HCT116 (cell line): Measurements from ENCODE around the gene ARID5A. TPM values are rescaled to one million over a fixed set of nuclear protein-coding genes. Genes with fewer than 3 reads are reported as not detected.
A peak's percentile ranks its signal among the peaks of the same experiment; 100 is the strongest.

Experiments used
- ATAC-seq: fragments of 200-7000 bp; cut with Tn5 transposase; 2 replicates; pipeline ENCODE4 v1.9.1; 2020; ENCODE audit warnings: mild to moderate bottlenecking, moderate library complexity
- BruUV-seq: library from RNA; stranded (reverse); fragments of 400-500 nt; replicated peaks from 2 replicates; lab custom pipeline; 2021; lab: Mats Ljungman, UMichigan
- CTCF ChIA-PET: fragments of 300-600 bp; sonication (Branson Sonifier 250); formaldehyde crosslinking; loops from one replicate; lab custom pipeline; 2021; ENCODE audit warnings: antibody characterized with exemption; lab: Charles Lee
- POLR2A ChIA-PET: fragments of 300-600, 350-600 bp; sonication (Branson Sonifier 250); formaldehyde crosslinking; loops from one replicate; lab custom pipeline; 2021; ENCODE audit warnings: antibody characterized with exemption; lab: Charles Lee
- RAD21 ChIA-PET, 2 experiments: fragments of 300-600 bp; sonication (Branson Sonifier 250); formaldehyde crosslinking; loops; one replicate each; lab custom pipeline; 2023; ENCODE audit warnings: low total read pairs in 2 of 2; ENCODE audit not compliant: uncharacterized antibody in 2 of 2, unreplicated experiment in 2 of 2, low non-redundant PET in 1 of 2; lab: Charles Lee
- DNase-seq: peaks from one replicate; pipeline ENCODE4 v3.0.0-alpha.2; 2010; ENCODE audit warnings: low read depth, low spot score
- H2AFZ ChIP-seq: fragments of 200-600 bp; shearing (Covaris generic), sonication (generic); 2 replicates; pipeline ENCODE4 v1.6.1; 2017; ENCODE audit warnings: low read depth, mixed run types, mixed read lengths, antibody characterized with exemption, low read length; ENCODE audit not compliant: poor library complexity, severe bottlenecking
- H3K27ac ChIP-seq: 2 replicates; pipeline ENCODE4 v1.5.1; 2012; ENCODE audit warnings: low read depth, low read length
- H3K27me3 ChIP-seq: fragments of 200-600 bp; sonication (generic); 2 replicates; pipeline ENCODE4 v1.6.1; 2016; ENCODE audit warnings: mixed run types, low read length, mixed read lengths; ENCODE audit not compliant: insufficient read depth
- H3K36me3 ChIP-seq, 2 experiments: fragments of 200-500 bp in 1 of 2; fragments of 200-600 bp in 1 of 2; sonication (Bioruptor generic) in 1 of 2; sonication (generic) in 1 of 2; 2 replicates each; pipeline versions ENCODE4 v1.5.1 to v1.6.1; 2014 to 2016; ENCODE audit warnings: low read length in 2 of 2, inconsistent platforms in 1 of 2, mixed read lengths in 1 of 2, mixed run types in 1 of 2; ENCODE audit not compliant: insufficient read depth in 2 of 2, control insufficient read depth in 1 of 2
- H3K4me1 ChIP-seq, 2 experiments: fragments of 200-600 bp in 1 of 2; sonication (generic) in 1 of 2; 2 replicates each; pipeline versions ENCODE4 v1.5.1 to v1.6.1; 2012 to 2017; ENCODE audit warnings: low read length in 2 of 2, inconsistent platforms in 1 of 2, mild to moderate bottlenecking in 1 of 2, mixed read lengths in 1 of 2, mixed run types in 1 of 2, moderate library complexity in 1 of 2; ENCODE audit not compliant: insufficient read depth in 2 of 2, control insufficient read depth in 1 of 2
- H3K4me2 ChIP-seq: fragments of 200-600 bp; sonication (generic); 2 replicates; pipeline ENCODE4 v1.6.1; 2017; ENCODE audit warnings: mixed run types, low read length, mixed read lengths
- H3K4me3 ChIP-seq, 2 experiments: fragments of 200-600 bp in 1 of 2; sonication (generic) in 1 of 2; replicated peaks in 1 of 2; 2 replicates each; pipeline ENCODE4 v1.5.1; 2011 to 2016; ENCODE audit warnings: low read length in 2 of 2, control low read depth in 1 of 2, low read depth in 1 of 2, mild to moderate bottlenecking in 1 of 2, mixed read lengths in 1 of 2, mixed run types in 1 of 2
- H3K79me2 ChIP-seq: fragments of 200-600 bp; sonication (generic); 2 replicates; pipeline ENCODE4 v1.6.1; 2017; ENCODE audit warnings: mild to moderate bottlenecking, mixed run types, low read length, moderate library complexity, mixed read lengths; ENCODE audit not compliant: insufficient read depth
- H3K9ac ChIP-seq: fragments of 200-600 bp; sonication (generic); 2 replicates; pipeline ENCODE4 v1.6.1; 2016; ENCODE audit warnings: low read length, mixed read lengths
- H3K9me2 ChIP-seq: fragments of 200-600 bp; sonication (generic), shearing (Covaris generic); 2 replicates; pipeline ENCODE4 v1.6.1; 2017; ENCODE audit warnings: mixed run types, mild to moderate bottlenecking, moderate library complexity; ENCODE audit not compliant: insufficient read depth
- H3K9me3 ChIP-seq, 2 experiments: fragments of 200-500 bp in 1 of 2; fragments of 200-600 bp in 1 of 2; sonication (Bioruptor generic) in 1 of 2; sonication (generic) in 1 of 2; 2 replicates each; pipeline ENCODE4 v1.6.1; 2014 to 2017; ENCODE audit warnings: low read length in 2 of 2, mixed read lengths in 2 of 2, inconsistent platforms in 1 of 2, low read depth in 1 of 2, mild to moderate bottlenecking in 1 of 2, mixed run types in 1 of 2, moderate library complexity in 1 of 2; ENCODE audit not compliant: control insufficient read depth in 1 of 2, insufficient read depth in 1 of 2
- H4K20me1 ChIP-seq: fragments of 200-600 bp; sonication (generic), shearing (Covaris generic); 2 replicates; pipeline ENCODE4 v1.6.1; 2017; ENCODE audit warnings: mixed run types, mild to moderate bottlenecking, moderate library complexity; ENCODE audit not compliant: insufficient read depth
- CBX3 ChIP-seq: IDR thresholded peaks from 2 replicates; pipeline ENCODE4 v1.6.1; 2012; ENCODE audit warnings: low read depth
- EGR1 ChIP-seq: IDR thresholded peaks from 2 replicates; pipeline ENCODE4 v1.6.1; 2012; ENCODE audit warnings: low read depth
- ELF1 ChIP-seq: IDR thresholded peaks from 2 replicates; pipeline ENCODE4 v1.6.1; 2012; ENCODE audit warnings: low read depth, borderline replicate concordance
- EZH2 ChIP-seq: fragments of 200-600 bp; sonication (generic); IDR thresholded peaks from 2 replicates; pipeline ENCODE4 v1.6.1; 2017; ENCODE audit warnings: antibody characterized with exemption, mixed run types
- EZH2phosphoT487 ChIP-seq: fragments of 200-600 bp; IDR thresholded peaks from 2 replicates; pipeline ENCODE4 v1.6.1; 2018; ENCODE audit warnings: antibody characterized with exemption, borderline replicate concordance
- FOSL1 ChIP-seq: IDR thresholded peaks from 2 replicates; pipeline ENCODE4 v1.6.1; 2012; ENCODE audit warnings: low read depth
- MAX ChIP-seq: IDR thresholded peaks from 2 replicates; pipeline ENCODE4 v1.6.1; 2012
- POLR2AphosphoS5 ChIP-seq: IDR thresholded peaks from 2 replicates; pipeline ENCODE4 v1.6.1; 2011; ENCODE audit warnings: mild to moderate bottlenecking, low read depth, low read length, moderate library complexity
- SIN3A ChIP-seq: IDR thresholded peaks from 2 replicates; pipeline ENCODE4 v1.6.1; 2012; ENCODE audit warnings: low read depth
- ZFX ChIP-seq: fragments of 450-650 bp; IDR thresholded peaks from 2 replicates; pipeline ENCODE4 v1.6.1; 2017
- intact Hi-C: fragments of 100-400 bp; cut with micrococcal nuclease; formaldehyde crosslinking; loops from 2 replicates; pipeline ENCODE4 v1.10.0; 2022
- total RNA-seq: library from RNA; stranded (reverse); gene quantifications from one replicate; pipeline ENCODE4 v1.2.1, GENCODE V29; 2021; ENCODE audit not compliant: unreplicated experiment

Gene ARID5A
- total RNA-seq, 1 experiment from 2014 or later = 8.2 TPM

- TF ChIP-seq ZFX (0 out of 2 replicates have a peak, but pooled peaks have one; percentile 14), EZH2phosphoT487 (no peak), SIN3A (no peak), FOSL1 (no peak)
These were observed 4.6 kb upstream of the ARID5A start (continued) for GRCh38 chr2:96531872-96532505.

- H3K9me2 ChIP-seq = no peaks in the 10 kb centered on the region
- ChIA-PET CTCF (interaction anchor here (1.0 to 2.5 kb wide), 4 partner anchors 17 to 540 kb away, joined by 3 to 9 read pairs (median 5); no protein-coding TSS in a partner anchor), RAD21 (no interaction called here)
- H3K9ac ChIP-seq = no peak overlapping the region
- ATAC-seq = no peak
- no peaks in the 10 kb centered on the region for H3K9me3 ChIP-seq
- H3K4me3 ChIP-seq = peak overlapping the region in 1 of 2 experiments; percentile 57; a peak in 1 of 4 replicates
- H3K4me1 ChIP-seq = peaks cover 12 to 41% of the 10 kb centered on the region in 2 experiments
- BruUV-seq = no TSS peak
- TF ChIP-seq CBX3 (no peak), MAX (no peak), POLR2AphosphoS5 (no peak), EZH2 (no peak), EGR1 (no peak), ELF1 (no peak)
- TF ChIP-seq, all 23 proteins: peak for 0
- POLR2A ChIA-PET = no interaction called here
- intact Hi-C loops = no loop called here
- H3K27me3 ChIP-seq = no peaks in the 10 kb centered on the region
- H3K27ac ChIP-seq = no peak overlapping the region; the same call in 1 of the 2 replicates
- H2AFZ ChIP-seq = peak overlapping the region; percentile 37
- H4K20me1 ChIP-seq = no peaks in the 10 kb centered on the region
- no peaks in the 10 kb centered on the region for H3K79me2 ChIP-seq
- H3K4me2 ChIP-seq = peak overlapping the region; percentile 95
- no peaks in the 10 kb centered on the region for H3K36me3 ChIP-seq
- DNase-seq = no peak
These were observed 3.8 kb upstream of the ARID5A start for GRCh38 chr2:96532641-96533291.
